DND-41 (cell line): ENCODE data around the gene STX2.

Source experiments
- ATAC-seq: fragments of 200-7000 bp; cut with Tn5 transposase; 3 replicates; pipeline ENCODE4 v1.9.1; 2021; ENCODE audit warnings: low read depth; ENCODE audit not compliant: insufficient read depth
- DNase-seq: peaks from one replicate; pipeline ENCODE4 v3.0.0-alpha.2; 2020
- H2AFZ ChIP-seq: 2 replicates; pipeline ENCODE4 v1.6.0; 2012; ENCODE audit warnings: low read depth, low read length
- H3K27ac ChIP-seq: 2 replicates; pipeline ENCODE4 v1.5.1; 2012; ENCODE audit warnings: low read length, inconsistent platforms
- H3K27me3 ChIP-seq: fragments of 200-600 bp; sonication (generic); 2 replicates; pipeline ENCODE4 v1.6.0; 2012; ENCODE audit warnings: low read length, mild to moderate bottlenecking, inconsistent platforms; ENCODE audit not compliant: insufficient read depth, poor library complexity
- H3K36me3 ChIP-seq: 2 replicates; pipeline ENCODE4 v1.5.1; 2012; ENCODE audit warnings: low read length, inconsistent platforms; ENCODE audit not compliant: insufficient read depth
- H3K4me1 ChIP-seq: 2 replicates; pipeline ENCODE4 v1.5.1; 2012; ENCODE audit warnings: mild to moderate bottlenecking, low read length; ENCODE audit not compliant: insufficient read depth
- H3K4me2 ChIP-seq: 2 replicates; pipeline ENCODE4 v1.6.0; 2012; ENCODE audit warnings: mild to moderate bottlenecking, moderate library complexity, low read length, inconsistent platforms; ENCODE audit not compliant: insufficient read depth
- H3K4me3 ChIP-seq, 2 experiments: fragments of 200-600 bp in 1 of 2; shearing (Covaris generic) in 1 of 2; 2 replicates each; pipeline ENCODE4 v1.5.1; 2012 to 2016; ENCODE audit warnings: inconsistent platforms in 2 of 2, low read length in 2 of 2, mild to moderate bottlenecking in 2 of 2, low read depth in 1 of 2, moderate library complexity in 1 of 2
- H3K79me2 ChIP-seq: 2 replicates; pipeline ENCODE4 v1.6.0; 2012; ENCODE audit warnings: low read length, inconsistent platforms; ENCODE audit not compliant: insufficient read depth
- H3K9ac ChIP-seq: 2 replicates; pipeline ENCODE4 v1.6.0; 2012; ENCODE audit warnings: low read depth, mild to moderate bottlenecking, inconsistent platforms, low read length, moderate library complexity
- H3K9me3 ChIP-seq: 2 replicates; pipeline ENCODE4 v1.5.1; 2012; ENCODE audit warnings: low read length, moderate library complexity, mild to moderate bottlenecking, inconsistent platforms; ENCODE audit not compliant: insufficient read depth, severe bottlenecking
- H4K20me1 ChIP-seq: 2 replicates; pipeline ENCODE4 v1.6.0; 2012; ENCODE audit warnings: low read length; ENCODE audit not compliant: insufficient read depth
- EZH2 ChIP-seq: IDR thresholded peaks from 3 replicates; pipeline ENCODE4 v1.6.1; 2012; ENCODE audit warnings: borderline replicate concordance, low read depth, mild to moderate bottlenecking, moderate library complexity, low read length, inconsistent platforms; ENCODE audit not compliant: severe bottlenecking
- TF ChIP-seq, protein P1 (sequence below): IDR thresholded peaks from 2 replicates; pipeline ENCODE4 v1.5.1; 2012; ENCODE audit warnings: borderline replicate concordance, low read length, moderate library complexity, mild to moderate bottlenecking; ENCODE audit not compliant: poor library complexity, severe bottlenecking; ENCODE audit errors: extremely low read depth

STX2 gene

DNA sequence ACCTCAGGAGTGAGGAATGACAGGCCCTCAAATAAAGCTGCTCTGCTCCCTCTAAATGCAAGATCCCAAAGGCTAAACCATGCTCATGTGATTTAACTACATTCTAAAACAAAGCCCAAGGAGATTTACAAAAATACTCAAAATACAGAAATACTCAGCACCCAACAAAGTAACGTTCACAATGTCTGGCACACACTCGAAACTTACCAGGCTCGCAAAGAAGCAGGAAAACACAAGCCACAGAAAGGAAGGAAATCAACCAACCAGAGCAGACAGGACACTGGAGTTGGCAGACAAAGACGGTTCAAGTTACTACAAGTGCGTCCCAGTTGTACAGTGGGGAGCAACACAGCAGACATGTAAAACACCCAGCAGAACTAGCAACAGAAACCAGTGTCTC, 33.4 kb downstream of the STX2 start:
- H3K79me2 ChIP-seq = no peaks in the 10 kb centered on the region
- H2AFZ ChIP-seq = no peak overlapping the region
- no peak overlapping the region for H3K9ac ChIP-seq
- no peaks in the 10 kb centered on the region for H4K20me1 ChIP-seq
- no peak overlapping the region for H3K27ac ChIP-seq
- no peaks in the 10 kb centered on the region for H3K27me3 ChIP-seq
- no peaks in the 10 kb centered on the region for H3K9me3 ChIP-seq
- H3K4me2 ChIP-seq = no peak overlapping the region
- TF ChIP-seq, protein P1, sequence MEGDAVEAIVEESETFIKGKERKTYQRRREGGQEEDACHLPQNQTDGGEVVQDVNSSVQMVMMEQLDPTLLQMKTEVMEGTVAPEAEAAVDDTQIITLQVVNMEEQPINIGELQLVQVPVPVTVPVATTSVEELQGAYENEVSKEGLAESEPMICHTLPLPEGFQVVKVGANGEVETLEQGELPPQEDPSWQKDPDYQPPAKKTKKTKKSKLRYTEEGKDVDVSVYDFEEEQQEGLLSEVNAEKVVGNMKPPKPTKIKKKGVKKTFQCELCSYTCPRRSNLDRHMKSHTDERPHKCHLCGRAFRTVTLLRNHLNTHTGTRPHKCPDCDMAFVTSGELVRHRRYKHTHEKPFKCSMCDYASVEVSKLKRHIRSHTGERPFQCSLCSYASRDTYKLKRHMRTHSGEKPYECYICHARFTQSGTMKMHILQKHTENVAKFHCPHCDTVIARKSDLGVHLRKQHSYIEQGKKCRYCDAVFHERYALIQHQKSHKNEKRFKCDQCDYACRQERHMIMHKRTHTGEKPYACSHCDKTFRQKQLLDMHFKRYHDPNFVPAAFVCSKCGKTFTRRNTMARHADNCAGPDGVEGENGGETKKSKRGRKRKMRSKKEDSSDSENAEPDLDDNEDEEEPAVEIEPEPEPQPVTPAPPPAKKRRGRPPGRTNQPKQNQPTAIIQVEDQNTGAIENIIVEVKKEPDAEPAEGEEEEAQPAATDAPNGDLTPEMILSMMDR = no peak
- no peak for TF ChIP-seq EZH2
- no peak overlapping the region for H3K4me3 ChIP-seq
- ATAC-seq = no peak
- peaks cover 94% of the 10 kb centered on the region for H3K36me3 ChIP-seq
- DNase-seq = no peak
- H3K4me1 ChIP-seq = no peaks in the 10 kb centered on the region

DNA sequence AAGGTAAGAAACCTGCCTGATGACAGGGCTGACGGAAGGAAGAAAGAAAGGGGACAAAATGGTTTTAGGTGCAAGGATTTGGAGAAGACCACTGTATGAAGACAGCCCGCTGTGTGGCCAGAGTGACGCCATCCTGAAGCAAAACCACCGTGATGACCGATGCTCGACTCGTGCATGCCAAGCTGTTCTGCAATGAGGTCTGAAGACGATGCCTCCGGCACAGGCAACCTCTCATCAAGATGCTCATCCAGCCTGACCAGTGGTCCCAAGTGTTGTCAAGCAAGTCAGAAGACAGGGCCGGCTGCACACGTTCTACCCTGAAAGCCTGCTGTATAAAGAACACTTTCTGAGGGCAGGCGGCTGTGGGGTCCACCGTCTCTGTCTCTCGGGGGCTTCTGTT, 34.8 kb downstream of the STX2 start:
- Histone ChIP-seq H3K27ac (no peak overlapping the region), H3K9ac (no peak overlapping the region), H3K27me3 (no peaks in the 10 kb centered on the region), H3K36me3 (peaks cover 96% of the 10 kb centered on the region), H3K4me2 (no peak overlapping the region), H4K20me1 (no peaks in the 10 kb centered on the region), H3K79me2 (no peaks in the 10 kb centered on the region), H2AFZ (no peak overlapping the region), H3K4me1 (no peaks in the 10 kb centered on the region), H3K9me3 (no peaks in the 10 kb centered on the region), H3K4me3 (no peak overlapping the region)
- ATAC-seq (no peak), DNase-seq (no peak)
- TF ChIP-seq EZH2 = no peak
- TF ChIP-seq, protein P1 = no peak

DNA sequence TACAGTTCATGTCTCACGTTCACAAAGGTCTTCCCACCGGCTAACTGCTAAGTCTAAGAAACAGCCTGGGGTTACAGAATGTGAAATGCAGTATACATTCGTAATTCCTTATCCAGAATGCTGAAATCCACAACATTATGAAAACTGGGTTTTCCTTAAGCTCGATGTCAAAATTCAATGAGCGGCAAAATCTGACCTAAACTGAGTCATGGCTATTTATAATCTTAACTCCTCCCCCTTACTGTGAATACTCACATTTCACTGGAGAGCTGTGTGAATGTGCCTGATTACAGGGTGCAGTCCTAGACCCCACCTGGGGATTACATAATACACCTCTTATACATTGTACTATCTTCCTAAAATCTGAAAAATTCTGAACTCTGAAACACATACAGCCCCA, 35.3 kb downstream of the STX2 start:
- no peaks in the 10 kb centered on the region for H3K4me1 ChIP-seq
- H3K79me2 ChIP-seq = no peaks in the 10 kb centered on the region
- ATAC-seq (no peak), DNase-seq (no peak)
- no peak overlapping the region for H3K27ac ChIP-seq
- no peak overlapping the region for H3K4me2 ChIP-seq
- no peaks in the 10 kb centered on the region for H3K27me3 ChIP-seq
- no peak overlapping the region for H3K9ac ChIP-seq
- TF ChIP-seq, protein P1 = no peak
- TF ChIP-seq EZH2 = no peak
- no peak overlapping the region for H2AFZ ChIP-seq
- no peak overlapping the region for H3K4me3 ChIP-seq
- no peaks in the 10 kb centered on the region for H4K20me1 ChIP-seq
- no peaks in the 10 kb centered on the region for H3K9me3 ChIP-seq
- H3K36me3 ChIP-seq = peaks cover 95% of the 10 kb centered on the region

DNA sequence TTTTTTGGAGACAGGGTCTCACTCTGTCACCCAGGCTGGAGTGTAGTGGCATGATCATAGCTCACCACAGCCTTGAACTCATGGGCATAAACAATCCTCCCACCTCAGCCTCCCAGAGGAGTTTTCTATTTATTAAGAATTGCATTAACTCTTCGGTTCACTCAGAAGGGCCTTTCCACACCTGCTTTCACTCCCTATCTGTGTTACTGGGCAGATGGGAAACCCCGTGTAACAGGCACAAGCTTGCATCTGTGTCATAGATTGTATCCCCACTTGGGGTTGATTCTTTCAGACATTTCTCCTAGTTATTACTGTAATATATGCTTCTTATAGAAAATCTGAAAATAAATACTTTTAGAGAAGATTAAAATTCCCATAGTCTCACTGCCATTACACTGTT, 38.7 kb downstream of the STX2 start:
- no peak overlapping the region for H3K4me3 ChIP-seq
- no peaks in the 10 kb centered on the region for H3K27me3 ChIP-seq
- no peak for DNase-seq
- H3K4me1 ChIP-seq = no peaks in the 10 kb centered on the region
- TF ChIP-seq, protein P1 = no peak
- no peak for TF ChIP-seq EZH2
- no peak overlapping the region for H3K9ac ChIP-seq
- H2AFZ ChIP-seq = no peak overlapping the region
- no peak for ATAC-seq
- no peaks in the 10 kb centered on the region for H3K9me3 ChIP-seq
- no peaks in the 10 kb centered on the region for H4K20me1 ChIP-seq
- H3K36me3 ChIP-seq = peaks cover 92% of the 10 kb centered on the region
- no peaks in the 10 kb centered on the region for H3K79me2 ChIP-seq
- H3K27ac ChIP-seq = no peak overlapping the region
- H3K4me2 ChIP-seq = no peak overlapping the region
